Measurements from ENCODE around the gene CXCL11. TPM values are rescaled to one million over a fixed set of nuclear protein-coding genes. Genes with fewer than 3 reads are reported as not detected.

CXCL11 gene
- total and polyA plus RNA-seq, 2 of the 13 experiments (the other 11 are each of a cell fraction or from before 2014, with no cell fraction given), result 0.08 TPM; not detected in 1

DNA sequence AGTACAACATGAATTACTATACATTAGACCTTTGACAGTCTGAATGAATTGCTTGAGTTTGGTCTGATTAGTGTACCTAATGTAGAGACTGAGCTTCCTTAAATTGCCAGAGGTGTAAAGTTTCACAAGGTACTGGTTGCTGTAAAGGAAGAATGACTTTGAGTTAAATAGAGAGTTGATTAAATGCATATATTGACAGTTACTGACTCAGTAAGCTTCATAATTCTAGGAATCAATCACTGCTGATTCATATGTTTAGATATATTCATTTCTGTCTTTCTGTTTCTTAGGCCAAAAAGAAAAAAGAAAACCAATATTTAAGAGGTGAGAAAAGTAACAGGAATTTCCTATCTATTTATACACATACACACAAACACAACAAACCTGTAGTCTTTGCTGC, 22.4 kb upstream of the CXCL11 start:
- ATAC-seq, result no peak
- Histone ChIP-seq H3K4me3 (replicated peaks in 1 of 3; ENCODE audit: insufficient read depth in 1 of 3, low read depth in 2 of 3, low read length in 3 of 3) (no peak overlapping the region), H3K27ac (ENCODE audit: extremely low read length, insufficient read depth, low read length) (no peak overlapping the region)

DNA sequence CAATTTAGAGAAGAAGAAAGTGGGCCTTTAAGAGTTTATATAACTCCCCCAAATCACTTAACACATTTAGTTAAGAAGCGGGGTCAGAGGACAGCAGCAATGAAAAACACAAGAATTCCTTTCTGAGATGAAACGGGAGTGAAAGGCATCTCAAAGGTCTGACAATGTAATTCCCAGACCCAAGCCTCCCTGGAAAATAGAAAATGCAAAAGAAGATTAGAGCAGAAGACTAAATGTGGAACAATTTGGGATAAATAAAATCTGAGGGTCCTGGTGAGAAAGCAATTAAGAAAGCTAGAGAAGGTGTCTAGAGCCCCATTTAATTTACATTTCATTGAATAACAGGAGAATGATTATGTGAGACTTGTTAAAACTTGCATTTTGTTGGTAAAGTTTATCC, 19.6 kb upstream of the CXCL11 start:
- H3K27ac ChIP-seq (ENCODE audit: extremely low read length, insufficient read depth, low read length), result no peak overlapping the region
- ChIA-PET POLR2A (no interaction called here), CTCF (ENCODE audit: low intra/inter-chr PET ratio, low total read pairs) (no interaction called here)
- DNase-seq (ENCODE audit: low spot score) (no peak), FAIRE-seq (no peak), ATAC-seq (no peak)
- in situ Hi-C loops (cut with HindIII; ENCODE audit: extremely low pct_ligation_motif_present, low pct_unique_long_range_greater_than_20kb), result no loop called here
- no TSS peak for BruUV-seq (replicated peaks)
- peaks cover 24% of the 10 kb centered on the region for H3K4me1 ChIP-seq (ENCODE audit: insufficient read depth, low read length)
- H3K9ac ChIP-seq (ENCODE audit: insufficient read depth, low read depth, low read length), result no peak overlapping the region
- no peaks in the 10 kb centered on the region for H3K27me3 ChIP-seq (ENCODE audit: control insufficient read depth in 1 of 2, insufficient read depth in 2 of 2, low read length in 2 of 2)
- H3K79me2 ChIP-seq (ENCODE audit: insufficient read depth, low read length), result no peaks in the 10 kb centered on the region
- no peaks in the 10 kb centered on the region for H3K9me3 ChIP-seq (ENCODE audit: low read length)
- H4K20me1 ChIP-seq (ENCODE audit: insufficient read depth, low read length), result no peaks in the 10 kb centered on the region
- TF ChIP-seq ZNF124 (CRISPR knock-in tag; IDR thresholded peaks at IDR 0.05), result no peak
- no peak for TF ChIP-seq ARHGAP35 (CRISPR knock-in tag; IDR thresholded peaks at IDR 0.05; ENCODE audit: borderline replicate concordance)
- no peak overlapping the region for H3K4me2 ChIP-seq (ENCODE audit: low read depth, low read length)
- H3K36me3 ChIP-seq (replicated peaks in 1 of 2; ENCODE audit: control insufficient read depth in 1 of 2, insufficient read depth in 2 of 2, low read length in 2 of 2), result no peaks in the 10 kb centered on the region
- no peak overlapping the region for H3K4me3 ChIP-seq (replicated peaks in 1 of 3; ENCODE audit: insufficient read depth in 1 of 3, low read depth in 2 of 3, low read length in 3 of 3)
- H2AFZ ChIP-seq (ENCODE audit: low read length), result no peak overlapping the region
- 11% methylated on average over 2 of the region's 2 CpGs for WGBS (ENCODE audit: low lambda C conversion rate)
- intact Hi-C loops (cut with micrococcal nuclease; ENCODE audit: unreplicated experiment), result no loop called here

More for the DNA sequence above, 22.4 kb upstream of the CXCL11 start:
- H2AFZ ChIP-seq (ENCODE audit: low read length), result no peak overlapping the region
- POLR2A ChIA-PET, result interaction anchor here (0.8 kb wide), 1 partner anchor 67 kb away, joined by 4 read pairs; the partner anchor contains the start of gene SDAD1
- CTCF ChIA-PET (ENCODE audit: low intra/inter-chr PET ratio, low total read pairs), result no interaction called here
- no peaks in the 10 kb centered on the region for H3K9me3 ChIP-seq (ENCODE audit: low read length)
- H3K36me3 ChIP-seq (replicated peaks in 1 of 2; ENCODE audit: control insufficient read depth in 1 of 2, insufficient read depth in 2 of 2, low read length in 2 of 2), result no peaks in the 10 kb centered on the region
- in situ Hi-C loops (cut with HindIII; ENCODE audit: extremely low pct_ligation_motif_present, low pct_unique_long_range_greater_than_20kb) (no loop called here), intact Hi-C loops (cut with micrococcal nuclease; ENCODE audit: unreplicated experiment) (no loop called here)
- no peaks in the 10 kb centered on the region for H3K79me2 ChIP-seq (ENCODE audit: insufficient read depth, low read length)
- no peaks in the 10 kb centered on the region for H3K27me3 ChIP-seq (ENCODE audit: control insufficient read depth in 1 of 2, insufficient read depth in 2 of 2, low read length in 2 of 2)
- DNase-seq (ENCODE audit: low spot score) (no peak), FAIRE-seq (no peak)
- H3K9ac ChIP-seq (ENCODE audit: insufficient read depth, low read depth, low read length), result no peak overlapping the region
- peak overlapping the region; percentile 37; the same call in 1 of the 2 replicates for H3K4me2 ChIP-seq (ENCODE audit: low read depth, low read length)
- TF ChIP-seq NFYC (CRISPR knock-in tag; IDR thresholded peaks at IDR 0.05) (no peak), NCOR1 (IDR thresholded peaks at IDR 0.05; ENCODE audit: borderline replicate concordance, low read length) (no peak), HOXA3 (CRISPR knock-in tag; IDR thresholded peaks at IDR 0.05) (no peak), ZBTB21 (CRISPR knock-in tag; IDR thresholded peaks at IDR 0.05) (no peak)
- TF ChIP-seq, protein P1, sequence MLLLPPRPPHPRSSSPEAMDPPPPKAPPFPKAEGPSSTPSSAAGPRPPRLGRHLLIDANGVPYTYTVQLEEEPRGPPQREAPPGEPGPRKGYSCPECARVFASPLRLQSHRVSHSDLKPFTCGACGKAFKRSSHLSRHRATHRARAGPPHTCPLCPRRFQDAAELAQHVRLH (CRISPR knock-in tag; IDR thresholded peaks at IDR 0.05; ENCODE audit: borderline replicate concordance, low read depth), result no peak
- H4K20me1 ChIP-seq (ENCODE audit: insufficient read depth, low read length), result no peaks in the 10 kb centered on the region
- peaks cover 24% of the 10 kb centered on the region for H3K4me1 ChIP-seq (ENCODE audit: insufficient read depth, low read length)
- BruUV-seq (replicated peaks), result no TSS peak
